Endothelial cell of umbilical vein (primary cell): Measurements from ENCODE around the gene ADSS1. TPM values are rescaled to one million over a fixed set of nuclear protein-coding genes. Genes with fewer than 3 reads are reported as not detected.

Experiments
- BruUV-seq: library from RNA; stranded (reverse); fragments of 400-500 nt; replicated peaks from 2 replicates; lab custom pipeline; 2021; lab: Mats Ljungman, UMichigan
- CTCF ChIA-PET: fragments of 300-600, 350-600 bp; sonication (Branson Sonifier 250); formaldehyde crosslinking; loops from one replicate; lab custom pipeline; 2021; ENCODE audit warnings: antibody characterized with exemption, inconsistent platforms; lab: Charles Lee
- POLR2A ChIA-PET: fragments of 300-600, 350-600 bp; sonication (Branson Sonifier 250); formaldehyde crosslinking; loops from one replicate; lab custom pipeline; 2021; ENCODE audit warnings: antibody characterized with exemption, inconsistent platforms; lab: Charles Lee
- DNase-seq: peaks from one replicate; pipeline ENCODE4 v3.0.0-alpha.2; 2011; ENCODE audit warnings: low read depth, low spot score
- FAIRE-seq: peaks from 2 replicates; lab custom pipeline; 2011; peaks lifted over from hg19 to GRCh38; lab: Jason Lieb, UNC
- H2AFZ ChIP-seq: 2 replicates; pipeline ENCODE4 v1.6.0; 2012; ENCODE audit warnings: low read depth, low read length, control low read depth, inconsistent platforms
- H3K27ac ChIP-seq: 2 replicates; pipeline ENCODE4 v1.5.1; 2011; ENCODE audit warnings: low read depth, mild to moderate bottlenecking, control low read depth, low read length, moderate library complexity; ENCODE audit not compliant: insufficient read depth
- H3K27me3 ChIP-seq, 2 experiments: 2 replicates each; pipeline versions ENCODE4 v1.6.0 to v1.6.1; 2011; ENCODE audit warnings: low read length in 2 of 2, mixed read lengths in 1 of 2; ENCODE audit not compliant: control insufficient read depth in 2 of 2, insufficient read depth in 2 of 2
- H3K36me3 ChIP-seq, 2 experiments: 2 replicates in 1 of 2; 3 replicates in 1 of 2; pipeline ENCODE4 v1.5.1; 2011; ENCODE audit warnings: low read length in 2 of 2, mild to moderate bottlenecking in 1 of 2, moderate library complexity in 1 of 2; ENCODE audit not compliant: control insufficient read depth in 2 of 2, insufficient read depth in 2 of 2; ENCODE audit errors: extremely low read depth in 1 of 2
- H3K4me1 ChIP-seq: 3 replicates; pipeline ENCODE4 v1.5.1; 2011; ENCODE audit warnings: mild to moderate bottlenecking, low read length; ENCODE audit not compliant: control insufficient read depth, insufficient read depth; ENCODE audit errors: extremely low read depth
- H3K4me2 ChIP-seq: 2 replicates; pipeline ENCODE4 v1.6.1; 2011; ENCODE audit warnings: low read length, control low read depth, mixed read lengths; ENCODE audit not compliant: insufficient read depth
- H3K4me3 ChIP-seq, 3 experiments: fragments of 200-600 bp in 1 of 3; sonication (generic), shearing (Covaris generic) in 1 of 3; replicated peaks in 1 of 3; 2 replicates each; pipeline ENCODE4 v1.5.1; 2011 to 2016; ENCODE audit warnings: control low read depth in 3 of 3, low read length in 3 of 3, mild to moderate bottlenecking in 2 of 3, inconsistent platforms in 1 of 3, low read depth in 1 of 3, moderate library complexity in 1 of 3; ENCODE audit not compliant: insufficient read depth in 1 of 3
- H3K79me2 ChIP-seq: 2 replicates; pipeline ENCODE4 v1.6.0; 2012; ENCODE audit warnings: low read length, inconsistent platforms; ENCODE audit not compliant: control insufficient read depth, insufficient read depth
- H3K9ac ChIP-seq: replicated peaks from 2 replicates; pipeline ENCODE3; 2011; ENCODE audit warnings: low read length, control low read depth; ENCODE audit not compliant: insufficient read depth; ENCODE audit errors: extremely low read depth
- H3K9me1 ChIP-seq: replicated peaks from 3 replicates; pipeline ENCODE4 v1.6.0; 2011; ENCODE audit warnings: mild to moderate bottlenecking, low read length; ENCODE audit not compliant: control insufficient read depth, insufficient read depth; ENCODE audit errors: extremely low read depth
- H3K9me3 ChIP-seq: replicated peaks from 2 replicates; pipeline ENCODE4 v1.5.1; 2012; ENCODE audit warnings: low read length, inconsistent platforms; ENCODE audit not compliant: control insufficient read depth, insufficient read depth
- H4K20me1 ChIP-seq: replicated peaks from 2 replicates; pipeline ENCODE3; 2011; ENCODE audit warnings: mild to moderate bottlenecking, low read length; ENCODE audit not compliant: control insufficient read depth, insufficient read depth; ENCODE audit errors: extremely low read depth
- EZH2 ChIP-seq: IDR thresholded peaks from 2 replicates; pipeline ENCODE4 v1.6.1; 2012; ENCODE audit warnings: borderline replicate concordance, low read depth, mild to moderate bottlenecking, moderate library complexity, low read length, inconsistent platforms; ENCODE audit not compliant: severe bottlenecking
- JUN ChIP-seq: IDR thresholded peaks from 2 replicates; pipeline ENCODE4 v1.6.1; 2011; ENCODE audit warnings: borderline replicate concordance, low read depth; ENCODE audit not compliant: insufficient read length, insufficient read depth
- POLR2A ChIP-seq: IDR thresholded peaks from 2 replicates; pipeline ENCODE4 v1.6.1; 2012; ENCODE audit warnings: low read depth, mild to moderate bottlenecking, control low read depth, low read length
- POLR2AphosphoS5 ChIP-seq: IDR thresholded peaks from 2 replicates; pipeline ENCODE4 v1.6.1; 2012; ENCODE audit warnings: low read depth, mild to moderate bottlenecking, control low read depth, low read length, moderate library complexity; ENCODE audit not compliant: insufficient read depth
- dilution Hi-C: fragments of 300-500 bp; cut with MboI; formaldehyde crosslinking; loops from one replicate; pipeline ENCODE4 v1.15.0; 2019; ENCODE audit warnings: low sequenced_read_pairs; ENCODE audit not compliant: extremely low pct_ligation_motif_present
- intact Hi-C: fragments of 100-400 bp; cut with micrococcal nuclease; formaldehyde crosslinking; loops from one replicate; pipeline ENCODE4 v1.10.0; 2022
- polyA plus RNA-seq, 4 experiments: library from polyadenylated mRNA; depleted of rRNA in 3 of 4; stranded (reverse) in 3 of 4; unstranded in 1 of 4; fragments of >200 nt; gene quantifications; 2 replicates each; pipeline versions ENCODE4 v1.2.1 to v1.2.3, GENCODE V29; 2011 to 2012; ENCODE audit warnings: missing spikeins in 1 of 4
- total RNA-seq: library from RNA; stranded (reverse); gene quantifications from 2 replicates; pipeline ENCODE4 v1.2.3, GENCODE V29; 2021
- TF ChIP-seq, protein P1 (sequence below): IDR thresholded peaks from 2 replicates; pipeline ENCODE4 v1.6.1; 2011; ENCODE audit not compliant: insufficient read depth, insufficient read length
- TF ChIP-seq, protein P2 (sequence below), 2 donors: IDR thresholded peaks; 1 replicate in 1 of 2; 2 replicates in 1 of 2; pipeline ENCODE4 v1.5.1; 2011; ENCODE audit warnings: low read length in 2 of 2, mild to moderate bottlenecking in 2 of 2, moderate library complexity in 2 of 2, control low read depth in 1 of 2, inconsistent platforms in 1 of 2, low read depth in 1 of 2; ENCODE audit not compliant: insufficient read depth in 1 of 2; ENCODE audit errors: extremely low read depth in 1 of 2

The ADSS1 gene
- total and polyA plus RNA-seq, 2 donors (not counting 3 experiments of a cell fraction or from before 2014, with no cell fraction given), result 1.9 TPM

DNA sequence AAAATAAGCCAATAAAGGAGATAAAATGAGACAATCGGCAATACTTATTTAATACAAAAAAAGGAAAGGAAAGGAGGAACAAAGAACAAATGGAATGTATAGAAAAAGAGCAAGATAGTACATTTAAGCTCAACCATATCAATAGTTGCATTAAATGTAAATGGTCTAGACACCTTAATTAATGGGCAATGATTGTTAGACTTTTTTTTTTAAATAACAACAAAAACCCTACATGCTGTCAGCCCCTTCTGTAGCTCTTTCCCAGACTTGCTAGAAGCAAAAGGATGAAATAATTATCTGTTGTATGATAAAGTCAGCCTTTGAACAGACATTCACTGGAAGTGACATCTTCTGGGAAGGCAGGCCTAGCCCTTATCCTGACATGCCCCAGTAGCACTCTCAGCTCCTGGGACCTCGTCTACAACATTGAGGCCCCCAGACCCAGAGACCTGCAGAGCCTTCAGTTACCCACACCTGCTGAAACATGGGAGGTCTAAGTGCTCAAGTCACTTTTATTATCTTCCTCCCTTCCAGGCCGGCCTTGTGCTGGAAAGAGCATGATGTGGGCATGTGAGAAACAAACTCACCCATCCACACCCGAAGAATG lies 42.3 kb downstream of the ADSS1 start:
- FAIRE-seq, result no peak
- POLR2A ChIA-PET, result interaction anchor here (0.6 kb wide), 2 partner anchors 16 to 906 kb away, joined by 5 to 9 read pairs; no protein-coding TSS in a partner anchor
- no TSS peak for BruUV-seq
- Histone ChIP-seq H3K27me3 (no peaks in the 10 kb centered on the region), H4K20me1 (no peaks in the 10 kb centered on the region), H3K9me3 (no peaks in the 10 kb centered on the region), H3K4me3 (no peak overlapping the region), H3K27ac (no peak overlapping the region), H3K79me2 (no peaks in the 10 kb centered on the region), H3K9ac (no peak overlapping the region), H2AFZ (no peak overlapping the region), H3K4me1 (no peaks in the 10 kb centered on the region), H3K9me1 (no peaks in the 10 kb centered on the region), H3K4me2 (no peak overlapping the region), H3K36me3 (peaks cover 0 to 7% of the 10 kb centered on the region in 2 experiments)
- intact Hi-C loops, result loop anchor here (10.0 kb wide), 1 partner anchor 208 kb away; the partner anchor contains the start of gene AHNAK2
- DNase-seq, result no peak
- dilution Hi-C loops, result no loop called here
- TF ChIP-seq, protein P1, sequence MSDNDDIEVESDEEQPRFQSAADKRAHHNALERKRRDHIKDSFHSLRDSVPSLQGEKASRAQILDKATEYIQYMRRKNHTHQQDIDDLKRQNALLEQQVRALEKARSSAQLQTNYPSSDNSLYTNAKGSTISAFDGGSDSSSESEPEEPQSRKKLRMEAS, result no peak
- TF ChIP-seq POLR2AphosphoS5, result no peak
- TF ChIP-seq POLR2A, result no peak
- TF ChIP-seq, protein P2, sequence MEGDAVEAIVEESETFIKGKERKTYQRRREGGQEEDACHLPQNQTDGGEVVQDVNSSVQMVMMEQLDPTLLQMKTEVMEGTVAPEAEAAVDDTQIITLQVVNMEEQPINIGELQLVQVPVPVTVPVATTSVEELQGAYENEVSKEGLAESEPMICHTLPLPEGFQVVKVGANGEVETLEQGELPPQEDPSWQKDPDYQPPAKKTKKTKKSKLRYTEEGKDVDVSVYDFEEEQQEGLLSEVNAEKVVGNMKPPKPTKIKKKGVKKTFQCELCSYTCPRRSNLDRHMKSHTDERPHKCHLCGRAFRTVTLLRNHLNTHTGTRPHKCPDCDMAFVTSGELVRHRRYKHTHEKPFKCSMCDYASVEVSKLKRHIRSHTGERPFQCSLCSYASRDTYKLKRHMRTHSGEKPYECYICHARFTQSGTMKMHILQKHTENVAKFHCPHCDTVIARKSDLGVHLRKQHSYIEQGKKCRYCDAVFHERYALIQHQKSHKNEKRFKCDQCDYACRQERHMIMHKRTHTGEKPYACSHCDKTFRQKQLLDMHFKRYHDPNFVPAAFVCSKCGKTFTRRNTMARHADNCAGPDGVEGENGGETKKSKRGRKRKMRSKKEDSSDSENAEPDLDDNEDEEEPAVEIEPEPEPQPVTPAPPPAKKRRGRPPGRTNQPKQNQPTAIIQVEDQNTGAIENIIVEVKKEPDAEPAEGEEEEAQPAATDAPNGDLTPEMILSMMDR (IDR thresholded peaks at IDR 0.05; ENCODE audit: extremely low read depth in 1 of 2, insufficient read depth in 1 of 2, low read depth in 1 of 2, low read length in 2 of 2), result no peak
- no peak for TF ChIP-seq EZH2
- TF ChIP-seq JUN, result no peak
- CTCF ChIA-PET, result interaction anchor here (1.8 to 2.0 kb wide), 2 partner anchors 14 to 59 kb away, joined by 6 to 8 read pairs; partner anchors contain the start of gene SIVA1
